Smooth muscle cell of the umbilical artery (primary cell): ENCODE data around the gene TMEM266. TPM values are rescaled to one million over a fixed set of nuclear protein-coding genes. Genes with fewer than 3 reads are reported as not detected.

ENCODE experiments used
- total RNA-seq: library from RNA; depleted of rRNA; stranded (reverse); fragments of >200 nt; gene quantifications from 2 replicates; pipeline ENCODE4 v1.2.3, GENCODE V29; 2014

The TMEM266 gene, protein sequence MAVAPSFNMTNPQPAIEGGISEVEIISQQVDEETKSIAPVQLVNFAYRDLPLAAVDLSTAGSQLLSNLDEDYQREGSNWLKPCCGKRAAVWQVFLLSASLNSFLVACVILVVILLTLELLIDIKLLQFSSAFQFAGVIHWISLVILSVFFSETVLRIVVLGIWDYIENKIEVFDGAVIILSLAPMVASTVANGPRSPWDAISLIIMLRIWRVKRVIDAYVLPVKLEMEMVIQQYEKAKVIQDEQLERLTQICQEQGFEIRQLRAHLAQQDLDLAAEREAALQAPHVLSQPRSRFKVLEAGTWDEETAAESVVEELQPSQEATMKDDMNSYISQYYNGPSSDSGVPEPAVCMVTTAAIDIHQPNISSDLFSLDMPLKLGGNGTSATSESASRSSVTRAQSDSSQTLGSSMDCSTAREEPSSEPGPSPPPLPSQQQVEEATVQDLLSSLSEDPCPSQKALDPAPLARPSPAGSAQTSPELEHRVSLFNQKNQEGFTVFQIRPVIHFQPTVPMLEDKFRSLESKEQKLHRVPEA
- not detected in 2 replicates for total RNA-seq

GRCh38 chr15:76059320-76060117 lies at the start of gene TMEM266:
TMEM266 (plus strand) TSS chr15:76059985; CDS start chr15:76134264, 74,279 bp downstream.

DNA sequence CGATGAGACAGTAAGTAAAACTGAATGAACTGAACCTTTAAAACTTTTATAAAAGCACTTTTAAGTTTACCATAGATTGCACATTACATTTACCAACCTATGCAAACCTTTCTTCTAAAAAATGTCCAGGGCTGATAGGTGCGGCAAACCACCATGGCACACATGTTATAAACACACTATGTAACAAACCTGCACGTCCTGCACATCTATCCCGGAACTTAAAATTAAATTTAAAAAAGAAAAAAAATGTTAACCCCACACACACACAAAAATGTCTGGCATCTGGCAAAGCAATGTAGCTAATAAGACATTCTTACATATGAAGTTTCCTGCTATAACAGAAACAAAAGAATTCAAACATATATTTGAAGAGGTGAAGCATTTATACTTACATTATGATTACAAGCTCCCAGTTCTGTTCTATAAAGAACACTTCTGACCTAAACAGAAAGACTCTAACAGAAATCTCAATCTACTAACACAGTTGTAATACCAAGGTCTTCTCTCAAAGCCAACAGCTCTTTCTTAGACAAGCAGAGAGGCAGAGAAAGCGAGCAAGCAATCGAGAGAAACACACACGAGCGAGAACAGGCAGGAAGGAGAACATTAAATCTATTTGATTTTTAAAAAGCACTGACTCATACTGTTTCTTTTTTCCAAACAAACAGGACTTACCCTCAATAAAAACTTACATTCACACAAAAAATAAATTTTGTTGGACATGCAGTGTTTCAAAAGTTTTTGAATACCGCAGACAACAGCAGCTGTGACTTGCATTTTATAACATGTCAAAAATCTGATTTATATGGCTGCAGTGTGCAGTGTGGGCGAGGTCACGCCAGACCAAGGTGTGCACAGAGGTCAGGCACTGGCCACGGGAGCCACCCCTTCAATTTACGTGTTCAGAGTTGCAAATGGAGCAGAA lies 47.9 kb upstream of the TMEM266 start, which contains the start of gene NRG4:
TSS of gene NRG4 (minus strand) at position 798 of the 925 bp plus-strand sequence. CDS start 1,194 bp downstream, outside the sequence.

Other genes with a start within 250 kb of the TMEM266 start
- 72.2 and 77.8 TPM in 2 replicates for gene UBE2Q2, start 216.5 kb upstream of the TMEM266 start, total RNA-seq
- gene FBXO22, start 156.1 kb upstream of the TMEM266 start, total RNA-seq: 65.9 and 87.8 TPM in 2 replicates
- under 0.01 TPM in 1 of 2 replicates, not detected in the other for gene NRG4, start 47.6 kb upstream of the TMEM266 start, total RNA-seq